Heart left ventricle (tissue), 13 donors: ENCODE results near the gene FSTL4.

Experiments used
- POLR2A ChIP-seq, 2 donors: fragments of 450-650 bp; IDR thresholded peaks; one replicate each; pipeline ENCODE4 v1.6.1; 2017; ENCODE audit warnings: antibody characterized with exemption in 2 of 2, mild to moderate bottlenecking in 2 of 2, moderate library complexity in 2 of 2
- TF ChIP-seq, protein P1 (sequence below), 12 donors: fragments of 200-600 bp; sonication (generic) in 4 of 12; IDR thresholded peaks; one replicate each; pipeline versions ENCODE4 v1.5.0 to v1.8.0; 2018 to 2022; ENCODE audit warnings: antibody characterized with exemption in 12 of 12, mild to moderate bottlenecking in 5 of 12
- donor health status: ischemic (EF 13 %, LVEDD 7.1; RV severe dilation, severe dysfunction).
- donor health status: DM: no; HTN: yes; CAD: no.
- donor health status: DM: no; HTN: no; CAD: no.
- donor health status: ischemic (EF 25% LVEDD 6.9; RV normal size, moderate dysfunction).
- donor health status: ischemic (EF 25% LVEDD 5.7; RV mildly dilated, moderate dysfunction).
- donor health status: ischemic (EF 35%, LVEDD 5.7; RV mildly dilated, moderate dysfunction).
- donor health status: nonischemic (EF 11% LVEDD 7.7; RV severe dilation, severe dysfunction).
- donor health status: DM: yes; HTN: yes; CAD: no.
- donor health status: PGD.
- donor health status: ischemic (EF 29% LVEDD 5.4; RV normal size, mild dysfunction).
- donor health status: nonischemic (EF 23%, LVEDD 6.1; RV moderate dilation, normal function).

DNA sequence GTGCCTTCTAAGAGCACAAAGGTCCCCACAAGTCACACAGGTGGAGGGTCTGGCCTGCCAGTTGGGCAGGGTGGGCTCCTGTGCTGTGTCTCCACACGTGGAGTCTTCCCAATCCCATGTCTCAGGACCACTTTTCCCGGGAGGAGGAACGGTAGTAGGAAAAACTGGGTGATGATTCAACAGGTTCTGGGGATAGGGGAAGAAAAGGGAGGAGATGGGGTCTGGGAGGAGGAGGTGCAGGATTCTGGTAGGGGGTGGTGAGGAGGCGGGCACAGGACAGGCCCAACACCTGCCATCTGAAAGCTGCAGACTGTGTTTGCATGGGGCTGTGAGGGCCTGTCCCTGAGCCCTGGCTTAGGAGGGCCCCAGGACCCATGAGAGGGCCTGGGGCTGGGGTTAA, 345.4 kb downstream of the FSTL4 start:
- no peak for TF ChIP-seq POLR2A (IDR thresholded peaks at IDR 0.05)
- TF ChIP-seq, protein P1, sequence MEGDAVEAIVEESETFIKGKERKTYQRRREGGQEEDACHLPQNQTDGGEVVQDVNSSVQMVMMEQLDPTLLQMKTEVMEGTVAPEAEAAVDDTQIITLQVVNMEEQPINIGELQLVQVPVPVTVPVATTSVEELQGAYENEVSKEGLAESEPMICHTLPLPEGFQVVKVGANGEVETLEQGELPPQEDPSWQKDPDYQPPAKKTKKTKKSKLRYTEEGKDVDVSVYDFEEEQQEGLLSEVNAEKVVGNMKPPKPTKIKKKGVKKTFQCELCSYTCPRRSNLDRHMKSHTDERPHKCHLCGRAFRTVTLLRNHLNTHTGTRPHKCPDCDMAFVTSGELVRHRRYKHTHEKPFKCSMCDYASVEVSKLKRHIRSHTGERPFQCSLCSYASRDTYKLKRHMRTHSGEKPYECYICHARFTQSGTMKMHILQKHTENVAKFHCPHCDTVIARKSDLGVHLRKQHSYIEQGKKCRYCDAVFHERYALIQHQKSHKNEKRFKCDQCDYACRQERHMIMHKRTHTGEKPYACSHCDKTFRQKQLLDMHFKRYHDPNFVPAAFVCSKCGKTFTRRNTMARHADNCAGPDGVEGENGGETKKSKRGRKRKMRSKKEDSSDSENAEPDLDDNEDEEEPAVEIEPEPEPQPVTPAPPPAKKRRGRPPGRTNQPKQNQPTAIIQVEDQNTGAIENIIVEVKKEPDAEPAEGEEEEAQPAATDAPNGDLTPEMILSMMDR (IDR thresholded peaks at IDR 0.05), result no peak
